T-helper 1 cell (primary cell): ENCODE data around the gene TRABD.
"Not testable (repeated sequence)": the region's sequence is repeated elsewhere in the genome, so short reads cannot be mapped to it uniquely, and the experiment has no call there.

ENCODE experiments used
- DNase-seq, 5 donors: peaks; one replicate each; pipeline ENCODE4 v3.0.0-alpha.2; 2012 to 2020

TRABD gene

GRCh38 chr22:50204571-50204970 is 18.9 kb downstream of the TRABD start:
- DNase-seq = no peak

DNA sequence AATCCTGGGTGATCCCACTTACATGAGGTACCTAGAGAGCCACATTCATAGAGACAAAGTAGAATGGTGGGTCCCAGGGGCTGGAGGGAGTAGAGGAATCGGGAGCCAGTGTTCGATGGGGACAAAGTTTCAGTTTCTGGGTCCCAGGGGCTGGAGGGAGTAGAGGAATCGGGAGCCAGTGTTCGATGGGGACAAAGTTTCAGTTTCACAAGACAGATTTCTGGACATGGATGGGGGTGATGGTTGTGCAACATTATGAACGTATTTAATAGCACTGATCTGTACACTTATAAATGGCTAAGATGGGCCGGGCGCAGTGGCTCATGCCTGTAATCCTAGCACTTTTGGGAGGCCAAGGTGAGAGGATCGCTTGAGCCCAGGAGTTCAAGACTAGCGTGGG is 19.3 kb downstream of the TRABD start:
- DNase-seq = not testable (repeated sequence)

- no peak for DNase-seq
These were observed 20.3 kb downstream of the TRABD start for GRCh38 chr22:50205781-50206569.

- DNase-seq = peak in 1 of 5 donors; percentile 1
These were observed 20.9 kb downstream of the TRABD start for GRCh38 chr22:50206599-50206998.

GRCh38 chr22:50207383-50208140 is 21.8 kb downstream of the TRABD start:
- no peak for DNase-seq

GRCh38 chr22:50208430-50208938 is 22.8 kb downstream of the TRABD start:
- DNase-seq = no peak

GRCh38 chr22:50208939-50209892 is 23.5 kb downstream of the TRABD start:
- DNase-seq = peak in 1 of 5 donors; percentile 2

GRCh38 chr22:50209893-50210292 is 24.2 kb downstream of the TRABD start:
- peak in 4 of 5 donors; percentile 59 to 70 (median 64) for DNase-seq

DNA sequence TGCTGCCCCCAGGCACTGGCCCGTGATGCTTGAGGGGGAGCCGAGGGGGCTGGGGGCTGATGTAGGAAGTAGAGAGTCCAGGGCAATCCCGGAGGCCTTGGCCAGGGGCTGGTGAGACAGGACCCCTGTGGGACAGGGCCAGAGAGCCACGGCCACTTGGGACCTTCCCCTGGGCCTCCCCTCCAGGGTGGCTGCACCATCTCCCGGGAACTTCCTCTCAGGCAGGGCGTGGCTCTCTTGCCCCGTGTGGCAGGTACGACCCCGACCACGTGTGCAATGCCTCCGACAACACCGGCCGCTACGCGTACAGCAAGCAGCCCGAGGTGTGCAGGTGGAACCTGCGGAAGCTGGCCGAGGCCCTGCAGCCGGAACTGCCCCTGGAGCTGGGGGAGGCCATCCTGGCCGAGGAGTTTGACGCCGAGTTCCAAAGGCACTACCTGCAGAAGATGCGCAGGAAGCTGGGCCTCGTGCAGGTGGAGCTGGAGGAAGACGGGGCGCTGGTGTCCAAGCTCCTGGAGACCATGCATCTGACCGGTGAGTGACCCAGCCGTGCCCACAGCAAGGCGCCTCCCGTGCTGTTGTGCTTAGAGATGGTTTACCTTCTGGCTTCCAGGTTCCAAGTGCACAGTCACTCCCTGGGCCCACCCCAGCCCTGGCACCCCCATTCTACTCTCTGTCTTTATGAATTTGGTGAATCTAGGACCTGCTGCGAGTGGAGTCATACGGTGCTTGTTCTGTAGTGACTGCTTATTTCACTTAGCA is 24.8 kb downstream of the TRABD start:
- DNase-seq = peak in 1 of 5 donors; percentile 1

DNA sequence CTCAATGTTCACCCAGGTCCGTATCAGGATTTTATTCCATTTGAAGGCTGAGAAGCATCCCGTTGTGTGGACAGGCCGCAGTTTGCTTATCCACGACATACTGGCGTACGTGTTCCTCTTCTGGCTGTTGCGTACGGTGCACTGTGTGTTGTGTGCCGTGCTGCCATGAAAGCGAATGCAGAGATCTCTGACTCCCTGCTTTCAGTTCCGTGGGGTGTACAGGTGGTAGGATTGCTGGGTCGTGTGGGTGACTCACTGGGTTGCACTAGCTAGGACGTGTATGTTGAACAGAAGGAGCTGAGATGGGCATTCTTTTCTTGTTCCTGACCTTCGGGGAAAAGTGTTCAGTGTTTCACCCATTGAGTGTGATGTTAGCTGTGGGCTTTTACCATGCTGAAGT is 25.4 kb downstream of the TRABD start:
- DNase-seq = no peak

DNA sequence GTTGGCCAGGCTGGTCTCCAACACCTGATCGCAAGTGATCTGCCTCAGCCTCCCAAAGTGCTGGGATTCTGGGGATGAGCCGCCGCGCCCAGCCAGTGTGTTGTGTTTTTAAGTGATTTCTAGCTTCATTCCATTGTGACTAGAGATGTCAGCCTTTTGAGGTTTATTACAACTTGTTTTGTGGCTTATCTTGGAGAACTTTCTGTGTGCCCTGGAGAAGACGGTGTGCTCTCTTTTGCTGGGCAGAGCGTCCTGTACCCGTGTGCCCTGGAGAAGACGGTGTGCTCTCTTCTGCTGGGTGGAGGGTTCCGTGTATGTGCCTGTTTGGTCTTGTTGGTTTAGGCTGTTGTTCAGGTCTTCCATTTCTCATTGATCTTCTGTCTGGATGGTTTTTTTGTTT is 27.6 kb downstream of the TRABD start:
- DNase-seq = no peak

GRCh38 chr22:50215297-50216054 is 29.8 kb downstream of the TRABD start:
- no peak for DNase-seq

GRCh38 chr22:50216055-50216683 is 30.5 kb downstream of the TRABD start:
- no peak for DNase-seq

DNA sequence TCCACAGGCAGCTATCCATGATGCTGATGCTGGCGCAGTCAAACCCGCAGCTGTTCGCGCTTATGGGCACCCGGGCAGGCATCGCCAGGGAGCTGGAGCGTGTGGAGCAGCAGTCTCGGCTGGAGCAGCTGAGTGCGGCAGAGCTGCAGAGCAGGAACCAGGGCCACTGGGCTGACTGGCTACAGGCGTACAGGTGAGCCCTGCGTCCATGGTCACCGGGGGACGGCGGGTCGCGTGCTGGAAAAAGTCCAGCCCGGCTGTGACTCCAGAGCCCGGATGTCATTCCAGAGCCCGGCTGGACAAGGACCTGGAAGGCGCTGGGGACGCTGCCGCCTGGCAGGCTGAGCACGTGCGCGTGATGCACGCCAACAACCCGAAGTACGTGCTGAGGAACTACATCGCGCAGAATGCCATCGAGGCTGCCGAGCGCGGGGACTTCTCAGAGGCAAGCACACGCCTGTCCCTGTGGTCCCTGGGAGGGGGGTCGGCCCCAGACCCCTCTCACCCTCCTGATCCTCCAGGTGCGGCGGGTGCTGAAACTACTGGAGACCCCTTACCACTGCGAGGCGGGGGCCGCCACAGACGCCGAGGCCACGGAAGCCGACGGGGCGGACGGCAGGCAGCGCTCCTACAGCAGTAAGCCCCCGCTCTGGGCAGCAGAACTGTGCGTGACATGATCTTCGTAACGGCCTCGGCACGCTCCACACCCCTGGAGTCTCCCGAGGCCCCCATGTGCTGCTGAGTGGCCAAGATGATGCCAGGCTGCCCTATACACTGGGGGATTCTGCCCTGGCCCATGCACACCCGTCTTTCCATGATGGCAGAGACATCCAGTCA is 31.2 kb downstream of the TRABD start:
- peak in 2 of 5 donors; percentile 3 to 8 for DNase-seq

GRCh38 chr22:50217543-50218152 is 31.9 kb downstream of the TRABD start:
- DNase-seq = peak in 1 of 5 donors; percentile 12

DNA sequence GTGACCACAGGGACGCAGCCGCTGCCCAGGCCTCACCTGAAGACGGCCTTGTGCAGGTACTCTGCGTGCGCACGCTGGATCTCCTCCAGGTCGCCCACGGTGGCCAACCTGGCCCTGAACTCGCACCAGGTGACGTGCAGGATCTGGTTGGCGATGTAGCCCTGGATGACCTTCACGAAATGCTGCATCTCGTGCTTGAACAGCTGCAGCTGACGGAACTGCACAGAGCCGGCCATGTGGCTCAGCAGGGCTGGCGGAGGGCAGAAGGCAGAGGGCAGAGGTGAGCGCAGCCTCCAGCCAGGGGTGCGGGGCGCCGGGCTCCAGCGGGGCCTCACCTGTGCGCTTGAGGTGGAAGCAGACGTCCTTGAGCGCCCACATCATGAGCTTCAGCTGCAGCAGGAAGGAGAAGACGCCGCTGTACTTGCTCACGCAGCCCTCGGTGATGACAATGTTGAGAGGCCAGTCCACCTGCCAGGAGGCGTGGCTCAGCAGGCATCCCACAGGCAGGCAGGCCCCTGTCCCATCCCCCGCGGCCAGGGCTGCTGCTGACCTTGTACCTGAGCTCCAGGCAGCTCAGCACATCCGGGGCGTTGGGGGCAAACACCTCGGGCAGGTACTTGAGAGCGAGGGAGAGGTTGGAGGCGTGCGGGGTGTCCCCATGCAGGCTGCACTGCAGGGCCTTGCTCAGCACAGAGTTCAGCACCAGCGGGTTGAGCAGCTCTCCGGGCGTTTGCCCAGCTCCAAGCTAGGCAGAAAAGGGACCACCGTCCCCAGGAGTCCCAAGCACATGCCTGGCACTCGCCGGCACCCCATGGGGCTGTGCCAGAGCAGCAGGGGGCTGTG is 32.7 kb downstream of the TRABD start:
- DNase-seq = no peak

DNA sequence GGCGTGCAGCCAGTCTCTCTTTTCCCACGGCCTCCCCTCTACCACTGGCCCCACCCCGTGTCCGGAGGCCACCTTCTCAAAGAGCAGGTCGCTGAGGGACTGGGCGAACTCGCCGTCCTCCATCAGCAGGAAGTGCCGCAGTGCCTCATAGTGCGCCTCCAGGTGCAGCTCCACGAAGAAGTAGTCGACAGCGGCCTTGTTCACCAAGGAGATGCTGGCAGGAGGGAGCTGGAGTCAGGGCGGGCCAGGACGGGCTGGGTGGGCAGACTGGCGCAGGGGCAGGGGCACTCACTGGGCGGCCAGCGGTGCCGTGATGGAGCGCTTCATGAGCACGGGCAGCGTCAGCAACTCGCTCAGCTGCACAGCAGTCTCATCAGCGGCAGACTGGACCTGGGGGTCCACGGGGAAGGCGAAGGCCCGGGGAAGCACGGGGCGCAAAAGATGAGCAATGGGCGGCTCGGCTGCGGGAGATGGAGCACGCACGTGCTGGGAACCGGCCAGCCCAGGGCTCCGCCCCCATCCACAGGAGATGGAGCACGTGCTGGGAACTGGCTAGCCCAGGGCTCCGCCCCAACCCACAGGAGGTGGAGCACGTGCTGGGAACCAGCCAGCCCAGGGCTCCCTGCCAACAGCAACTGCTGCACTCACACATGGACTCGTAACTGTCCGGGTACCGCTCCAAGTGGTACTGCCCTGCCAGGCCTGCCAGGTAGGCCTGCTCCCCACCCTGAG is 33.4 kb downstream of the TRABD start:
- DNase-seq = peak in 1 of 5 donors; percentile 1
